H1 (cell line): ENCODE measurements around the gene ABI2. TPM values are rescaled to one million over a fixed set of nuclear protein-coding genes. Genes with fewer than 3 reads are reported as not detected.

Experiments
- CTCF ChIA-PET: fragments of 300-600 bp; sonication (Branson Sonifier 250); formaldehyde crosslinking; loops from one replicate; lab custom pipeline; 2021; ENCODE audit not compliant: partially characterized antibody; lab: Charles Lee
- POLR2A ChIA-PET: fragments of 300-600 bp; sonication (Branson Sonifier 250); formaldehyde crosslinking; loops from one replicate; lab custom pipeline; 2021; ENCODE audit warnings: inconsistent platforms; ENCODE audit not compliant: partially characterized antibody; lab: Charles Lee
- DNase-seq, 2 experiments: peaks; one replicate each; pipeline versions ENCODE4 v3.0.0 to v3.0.0-alpha.2; 2010 to 2022; ENCODE audit warnings: low spot score in 2 of 2, low read depth in 1 of 2, mixed read lengths in 1 of 2
- FAIRE-seq: peaks from 2 replicates; lab custom pipeline; 2011; peaks lifted over from hg19 to GRCh38; lab: Jason Lieb, UNC
- H2AFZ ChIP-seq: 2 replicates; pipeline ENCODE4 v1.8.1; 2012; ENCODE audit warnings: low read length, inconsistent platforms
- H2AK5ac ChIP-seq: 2 replicates; pipeline ENCODE4 v1.6.1; 2013; ENCODE audit warnings: low read depth, low read length
- H2BK120ac ChIP-seq: replicated peaks from 2 replicates; pipeline ENCODE3; 2013; ENCODE audit warnings: low read depth, low read length, inconsistent platforms
- H2BK12ac ChIP-seq: 2 replicates; pipeline ENCODE4 v1.6.1; 2013; ENCODE audit warnings: low read depth, low read length
- H2BK15ac ChIP-seq: 2 replicates; pipeline ENCODE4 v1.6.1; 2013; ENCODE audit warnings: low read length
- H2BK20ac ChIP-seq: 2 replicates; pipeline ENCODE4 v1.6.1; 2013; ENCODE audit warnings: low read length
- H2BK5ac ChIP-seq: 2 replicates; pipeline ENCODE4 v1.6.1; 2013; ENCODE audit warnings: low read depth, low read length
- H3K14ac ChIP-seq: 2 replicates; pipeline ENCODE4 v1.6.1; 2013; ENCODE audit warnings: inconsistent platforms; ENCODE audit not compliant: insufficient read length
- H3K18ac ChIP-seq: 2 replicates; pipeline ENCODE4 v1.6.1; 2013; ENCODE audit warnings: low read length; ENCODE audit errors: extremely low read depth
- H3K23ac ChIP-seq: 2 replicates; pipeline ENCODE4 v1.6.1; 2013; ENCODE audit warnings: inconsistent platforms; ENCODE audit not compliant: insufficient read length
- H3K23me2 ChIP-seq: 2 replicates; pipeline ENCODE4 v1.6.1; 2013; ENCODE audit warnings: low read depth, low read length
- H3K27ac ChIP-seq: 2 replicates; pipeline ENCODE4 v1.6.1; 2011; ENCODE audit warnings: low read depth, low read length, inconsistent platforms
- H3K27me3 ChIP-seq, 4 experiments: replicated peaks in 1 of 4; 1 replicate in 1 of 4; 2 replicates in 3 of 4; pipeline versions ENCODE4 v1.6.1 to v1.8.1; 2011 to 2013; ENCODE audit warnings: low read length in 3 of 4, mild to moderate bottlenecking in 3 of 4, inconsistent platforms in 2 of 4, mixed read lengths in 2 of 4, moderate library complexity in 1 of 4; ENCODE audit not compliant: control insufficient read depth in 3 of 4, insufficient read depth in 3 of 4; ENCODE audit errors: extremely low read depth in 1 of 4
- H3K36me3 ChIP-seq, 4 experiments: 2 replicates each; pipeline versions ENCODE4 v1.6.1 to v1.8.1; 2011 to 2013; ENCODE audit warnings: mild to moderate bottlenecking in 4 of 4, low read length in 3 of 4, moderate library complexity in 2 of 4, control low read depth in 1 of 4, inconsistent platforms in 1 of 4; ENCODE audit not compliant: insufficient read depth in 4 of 4, control insufficient read depth in 2 of 4
- H3K4ac ChIP-seq: replicated peaks from 2 replicates; pipeline ENCODE3; 2013; ENCODE audit warnings: low read length, low read depth, mixed read lengths, inconsistent platforms; ENCODE audit not compliant: insufficient read length
- H3K4me1 ChIP-seq, 4 experiments: replicated peaks in 1 of 4; 1 replicate in 1 of 4; 2 replicates in 3 of 4; pipeline versions ENCODE4 v1.6.1 to v1.8.1; 2011 to 2013; ENCODE audit warnings: low read length in 3 of 4, inconsistent platforms in 2 of 4, mixed read lengths in 1 of 4; ENCODE audit not compliant: insufficient read depth in 4 of 4, control insufficient read depth in 3 of 4
- H3K4me2 ChIP-seq, 2 experiments: 2 replicates each; pipeline versions ENCODE4 v1.6.1 to v1.8.1; 2011 to 2013; ENCODE audit warnings: low read depth in 2 of 2, low read length in 2 of 2, control low read depth in 1 of 2, inconsistent platforms in 1 of 2, mild to moderate bottlenecking in 1 of 2; ENCODE audit not compliant: insufficient read depth in 1 of 2
- H3K4me3 ChIP-seq, 4 experiments: fragments of 200-600, 300-600 bp in 1 of 4; sonication (generic), shearing (Covaris generic), sonication (Bioruptor Twin) in 1 of 4; 2 replicates each; pipeline versions ENCODE4 v1.5.1 to v1.8.1; 2011 to 2016; ENCODE audit warnings: low read length in 4 of 4, low read depth in 3 of 4, control low read depth in 2 of 4, inconsistent platforms in 2 of 4, mild to moderate bottlenecking in 2 of 4, mixed read lengths in 1 of 4, moderate library complexity in 1 of 4; ENCODE audit not compliant: insufficient read depth in 2 of 4; ENCODE audit errors: extremely low read depth in 1 of 4
- H3K56ac ChIP-seq: replicated peaks from 2 replicates; pipeline ENCODE3; 2013; ENCODE audit warnings: low read depth, mild to moderate bottlenecking, mixed read lengths, low read length, inconsistent platforms; ENCODE audit not compliant: insufficient read length
- H3K79me1 ChIP-seq: 2 replicates; pipeline ENCODE4 v1.6.1; 2013; ENCODE audit warnings: low read depth, low read length, control low read depth
- H3K79me2 ChIP-seq, 2 experiments: 2 replicates each; pipeline versions ENCODE4 v1.6.1 to v1.8.1; 2012 to 2013; ENCODE audit warnings: low read length in 2 of 2, mild to moderate bottlenecking in 2 of 2, inconsistent platforms in 1 of 2; ENCODE audit not compliant: insufficient read depth in 2 of 2, control insufficient read depth in 1 of 2
- H3K9ac ChIP-seq, 4 experiments: replicated peaks in 1 of 4; 1 replicate in 1 of 4; 2 replicates in 3 of 4; pipeline versions ENCODE4 v1.6.1 to v1.8.1; 2011 to 2013; ENCODE audit warnings: low read depth in 3 of 4, low read length in 3 of 4, control low read depth in 2 of 4, mild to moderate bottlenecking in 2 of 4, moderate library complexity in 2 of 4, inconsistent platforms in 1 of 4; ENCODE audit errors: extremely low read depth in 1 of 4
- H3K9me3 ChIP-seq, 2 experiments: 2 replicates each; pipeline versions ENCODE4 v1.6.1 to v1.8.1; 2012 to 2013; ENCODE audit warnings: mild to moderate bottlenecking in 2 of 2, moderate library complexity in 2 of 2, control low read depth in 1 of 2, inconsistent platforms in 1 of 2, low read depth in 1 of 2, low read length in 1 of 2, mixed read lengths in 1 of 2; ENCODE audit not compliant: insufficient read depth in 2 of 2
- H4K20me1 ChIP-seq, 2 experiments: replicated peaks in 1 of 2; 2 replicates each; pipeline versions ENCODE3 to v1.8.1; 2011 to 2013; ENCODE audit warnings: inconsistent platforms in 2 of 2, low read length in 2 of 2, mild to moderate bottlenecking in 1 of 2; ENCODE audit not compliant: insufficient read depth in 2 of 2, control insufficient read depth in 1 of 2
- H4K5ac ChIP-seq: 2 replicates; pipeline ENCODE4 v1.6.1; 2013; ENCODE audit warnings: low read length, low read depth, mixed read lengths, inconsistent platforms; ENCODE audit not compliant: insufficient read length
- H4K8ac ChIP-seq: 2 replicates; pipeline ENCODE4 v1.8.0; 2013; ENCODE audit warnings: mild to moderate bottlenecking, moderate library complexity, low read length, inconsistent platforms; ENCODE audit not compliant: insufficient read depth; ENCODE audit errors: extremely low read depth
- H4K91ac ChIP-seq: replicated peaks from 2 replicates; pipeline ENCODE3; 2013; ENCODE audit warnings: low read length, mixed read lengths, inconsistent platforms; ENCODE audit not compliant: insufficient read length
- CEBPB ChIP-seq: IDR thresholded peaks from 2 replicates; pipeline ENCODE4 v1.6.1; 2012; ENCODE audit warnings: low read depth, low read length
- CTCF ChIP-seq, 3 experiments: IDR thresholded peaks; 1 replicate in 2 of 3; 2 replicates in 1 of 3; pipeline versions ENCODE4 v1.5.1 to v1.6.1; 2011; ENCODE audit warnings: low read length in 3 of 3, mild to moderate bottlenecking in 3 of 3, inconsistent platforms in 2 of 3, low read depth in 1 of 3, moderate library complexity in 1 of 3; ENCODE audit not compliant: insufficient read depth in 1 of 3; ENCODE audit errors: control extremely low read depth in 1 of 3
- GABPA ChIP-seq: IDR thresholded peaks from 2 replicates; pipeline ENCODE4 v1.6.1; 2011; ENCODE audit warnings: mild to moderate bottlenecking, low read length, moderate library complexity, borderline replicate concordance; ENCODE audit not compliant: insufficient read depth
- MAFK ChIP-seq: IDR thresholded peaks from 2 replicates; pipeline ENCODE4 v1.6.1; 2012; ENCODE audit warnings: low read depth, mild to moderate bottlenecking, improper control_type of control experiment, low read length
- MAX ChIP-seq: IDR thresholded peaks from 2 replicates; pipeline ENCODE4 v1.6.1; 2012; ENCODE audit warnings: inconsistent platforms
- NANOG ChIP-seq: IDR thresholded peaks from 2 replicates; pipeline ENCODE4 v1.6.1; 2011; ENCODE audit warnings: low read length, low read depth, mild to moderate bottlenecking, inconsistent platforms; ENCODE audit not compliant: insufficient read depth, poor library complexity, severe bottlenecking
- POLR2AphosphoS5 ChIP-seq: IDR thresholded peaks from 2 replicates; pipeline ENCODE4 v1.6.1; 2011; ENCODE audit warnings: low read depth, low read length
- TCF12 ChIP-seq: IDR thresholded peaks from 2 replicates; pipeline ENCODE4 v1.6.1; 2011; ENCODE audit warnings: low read depth, mild to moderate bottlenecking, low read length
- USF2 ChIP-seq: IDR thresholded peaks from 2 replicates; pipeline ENCODE4 v1.6.1; 2011; ENCODE audit warnings: low read length, improper control_type of control experiment
- WGBS, 2 experiments: shearing (Covaris generic) in 1 of 2; methylation state at CpG; one replicate each; pipeline versions ENCODE4 v1.1.6 to v1.1.7; 2013 to 2015; ENCODE audit warnings: low lambda C conversion rate in 2 of 2, mixed read lengths in 2 of 2, inconsistent platforms in 1 of 2, low coverage in 1 of 2, missing lambda C conversion rate in 1 of 2; ENCODE audit not compliant: insufficient replicate concordance in 2 of 2, insufficient coverage in 1 of 2, insufficient read length in 1 of 2; ENCODE audit errors: extremely low coverage in 1 of 2, missing lambda C conversion rate in 1 of 2; 5-methylcytosine and 5-hydroxymethylcytosine counted together
- polyA plus RNA-seq, 7 experiments: library from polyadenylated mRNA; depleted of rRNA in 3 of 7; stranded (reverse) in 5 of 7; unstranded in 2 of 7; fragments of >200 nt in 5 of 7; fragments of 200-250 nt in 2 of 7; gene quantifications; 1 replicate in 5 of 7; 2 replicates in 1 of 7; 4 replicates in 1 of 7; pipeline versions ENCODE4 v1.2.1 to v1.2.3, GENCODE V29; 2011 to 2013; ENCODE audit warnings: missing spikeins in 2 of 7, mixed read lengths in 2 of 7
- total RNA-seq: library from RNA; stranded (reverse); fragmentation: NEBNext Ultra II Directional; extraction: Animal tissue kit (Norgen Biotek cat#: 25700); gene quantifications from 2 replicates; pipeline ENCODE4 v1.2.1, GENCODE V29; 2021

ABI2 gene
- total and polyA plus RNA-seq, 2 of the 8 experiments (the other 6 are each of a cell fraction or from before 2014, with no cell fraction given) = 62.3 to 118 TPM

GRCh38 chr2:203489531-203489930, 161.3 kb downstream of the ABI2 start:
- no peak for FAIRE-seq
- TF ChIP-seq POLR2AphosphoS5 (no peak), MAFK (no peak), USF2 (no peak), CEBPB (no peak), NANOG (no peak), GABPA (no peak), TCF12 (no peak), MAX (no peak), CTCF (IDR thresholded peaks at IDR 0.05; ENCODE audit: control extremely low read depth in 1 of 3, insufficient read depth in 1 of 3, low read depth in 1 of 3, low read length in 3 of 3) (no peak)

More at GRCh38 chr2:203489531-203489930, 161.3 kb downstream of the ABI2 start:
- no peak overlapping the region for H3K4ac ChIP-seq
- no peak overlapping the region for H4K91ac ChIP-seq
- no peak overlapping the region for H3K9ac ChIP-seq
- ChIA-PET CTCF (interaction anchor here (1.8 kb wide), 1 partner anchor 420 kb away, joined by 4 read pairs; no protein-coding TSS in a partner anchor), POLR2A (no interaction called here)
- no peak overlapping the region for H3K4me3 ChIP-seq
- no peak overlapping the region for H2BK12ac ChIP-seq
- H3K4me2 ChIP-seq = no peak overlapping the region
- H3K79me2 ChIP-seq = no peaks in the 10 kb centered on the region
- no peak overlapping the region for H4K8ac ChIP-seq
- no peak overlapping the region for H4K5ac ChIP-seq
- H2BK120ac ChIP-seq = no peak overlapping the region
- no peak overlapping the region for H3K18ac ChIP-seq
- H2AFZ ChIP-seq = no peak overlapping the region
- no peak overlapping the region for H3K27ac ChIP-seq
- H3K56ac ChIP-seq = no peak overlapping the region
- no peak overlapping the region for H2BK20ac ChIP-seq
- no peak overlapping the region for H2BK15ac ChIP-seq
- WGBS, 2 experiments = 95% methylated on average over 6 of the region's 6 CpGs; no CpG with 5 or more reads in 1 of the 2 experiments
- H3K14ac ChIP-seq = no peak overlapping the region
- peaks cover 0 to 1% (median 0%) of the 10 kb centered on the region in 4 experiments; a peak in 1 of 7 replicates for H3K27me3 ChIP-seq
- H4K20me1 ChIP-seq = no peaks in the 10 kb centered on the region
- no peak overlapping the region for H2AK5ac ChIP-seq
- no peak overlapping the region for H3K23ac ChIP-seq
- DNase-seq = no peak
- H3K36me3 ChIP-seq = peaks cover 0 to 20% (median 5%) of the 10 kb centered on the region in 4 experiments; a peak in 6 of 8 replicates
- peaks cover 0 to 3% (median 2%) of the 10 kb centered on the region in 4 experiments; a peak in 3 of 7 replicates for H3K4me1 ChIP-seq
- H2BK5ac ChIP-seq = no peak overlapping the region
- H3K23me2 ChIP-seq = no peaks in the 10 kb centered on the region
- H3K79me1 ChIP-seq = no peaks in the 10 kb centered on the region; the same call in 1 of the 2 replicates
- no peaks in the 10 kb centered on the region for H3K9me3 ChIP-seq
